CD4-positive, alpha-beta T cell treated with Interleukin-15 for 4 hours (primary cell): ENCODE measurements around the gene DCHS2.
A peak's percentile ranks its signal among the peaks of the same experiment; 100 is the strongest.

Experiments used
- DNase-seq: peaks from one replicate; pipeline ENCODE4 v3.0.0-alpha.2; 2020; ENCODE audit warnings: low spot score

The DCHS2 gene

GRCh38 chr4:154376486-154376885 is 115.1 kb downstream of the DCHS2 start:
- DNase-seq: no peak

- DNase-seq: no peak
These were observed 123.5 kb downstream of the DCHS2 start for GRCh38 chr4:154368060-154368459.

GRCh38 chr4:154367659-154368058 is 123.9 kb downstream of the DCHS2 start:
- DNase-seq: no peak

DNA sequence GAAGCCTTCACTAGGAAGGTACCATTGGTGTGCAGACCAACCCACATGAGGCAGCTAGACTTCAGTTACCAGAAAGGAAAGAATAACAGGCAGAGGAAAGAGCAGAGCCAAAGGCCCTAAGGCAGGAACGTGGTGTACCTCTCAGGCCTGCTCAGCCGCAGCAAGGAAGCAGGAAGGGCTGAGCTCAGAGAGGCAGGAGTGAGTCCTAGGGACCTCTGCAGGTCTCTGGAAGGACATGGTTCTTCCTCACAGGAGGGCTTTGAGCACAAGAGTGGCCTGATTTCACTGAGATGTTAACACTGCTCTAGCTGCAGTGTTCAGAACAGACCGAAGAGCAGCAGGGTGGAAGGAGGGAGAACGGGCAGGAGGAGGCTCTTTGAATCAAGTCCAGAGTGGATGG is 124.6 kb downstream of the DCHS2 start:
- DNase-seq: no peak

GRCh38 chr4:154364066-154364845 is 127.3 kb downstream of the DCHS2 start:
- no peak for DNase-seq

GRCh38 chr4:154361450-154361849 is 130.1 kb downstream of the DCHS2 start:
- DNase-seq: no peak

DNA sequence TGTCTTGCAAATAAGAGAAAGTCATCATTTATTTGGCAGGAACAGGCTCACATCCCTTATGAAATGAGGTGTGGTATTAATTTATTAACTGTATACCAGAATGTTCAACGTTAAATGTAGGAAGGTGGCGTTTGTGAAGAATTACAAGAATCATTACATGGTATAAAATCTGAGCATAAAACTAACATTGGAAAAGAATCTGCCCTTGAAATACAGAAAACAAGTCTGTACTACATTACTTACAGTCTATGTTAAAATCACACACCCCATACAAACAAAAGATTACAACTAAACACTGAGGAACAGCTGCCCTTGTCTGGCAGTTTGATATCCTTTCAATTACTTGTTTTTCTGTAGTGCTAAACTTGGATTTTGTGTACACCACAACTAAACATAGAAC is 131.1 kb downstream of the DCHS2 start:
- DNase-seq: no peak

- no peak for DNase-seq
These were observed 136.7 kb downstream of the DCHS2 start for GRCh38 chr4:154354883-154355282.

DNA sequence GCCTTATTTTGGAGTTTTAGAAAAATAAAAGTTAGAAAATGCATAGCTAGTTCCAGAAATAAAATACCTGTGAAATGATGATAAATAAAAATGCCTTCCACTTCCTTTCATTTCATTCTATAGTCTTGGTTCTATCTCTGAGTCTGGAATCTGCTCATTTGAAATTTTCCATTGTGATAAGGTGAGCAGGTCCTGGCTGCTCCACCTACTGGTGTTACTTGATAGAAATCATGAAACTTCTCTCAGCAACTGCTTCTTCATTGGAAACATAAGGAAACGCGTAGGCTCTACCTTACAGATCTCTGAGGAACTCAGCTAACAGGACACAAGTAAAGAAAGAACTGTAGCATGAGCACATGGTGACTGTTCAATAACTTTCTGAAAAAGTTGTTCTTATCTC is 141.8 kb downstream of the DCHS2 start:
- DNase-seq: no peak

- DNase-seq: no peak
These were observed 142.9 kb downstream of the DCHS2 start for GRCh38 chr4:154348657-154349056.

GRCh38 chr4:154345359-154345758 is 146.2 kb downstream of the DCHS2 start:
- no peak for DNase-seq

DNA sequence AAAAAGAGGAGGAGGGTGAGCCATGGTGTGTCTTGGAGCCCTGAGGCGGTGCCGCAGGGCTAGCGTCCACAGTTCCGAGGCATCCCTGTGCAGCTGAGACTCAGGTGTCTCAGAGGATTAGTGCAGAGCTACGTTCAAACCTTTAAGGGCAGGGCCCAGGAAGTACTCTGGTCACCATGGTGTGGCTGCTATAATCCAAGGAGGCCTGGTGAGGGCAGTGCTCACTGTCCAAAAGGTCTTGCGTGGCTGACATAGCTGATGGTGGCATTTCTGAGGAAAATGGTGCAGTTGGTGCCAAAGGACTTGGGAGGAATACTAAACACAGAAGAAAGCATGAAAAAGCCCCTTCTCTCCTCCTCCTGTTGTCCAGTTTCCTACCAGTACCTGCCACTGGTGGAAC is 146.9 kb downstream of the DCHS2 start:
- DNase-seq: no peak

DNA sequence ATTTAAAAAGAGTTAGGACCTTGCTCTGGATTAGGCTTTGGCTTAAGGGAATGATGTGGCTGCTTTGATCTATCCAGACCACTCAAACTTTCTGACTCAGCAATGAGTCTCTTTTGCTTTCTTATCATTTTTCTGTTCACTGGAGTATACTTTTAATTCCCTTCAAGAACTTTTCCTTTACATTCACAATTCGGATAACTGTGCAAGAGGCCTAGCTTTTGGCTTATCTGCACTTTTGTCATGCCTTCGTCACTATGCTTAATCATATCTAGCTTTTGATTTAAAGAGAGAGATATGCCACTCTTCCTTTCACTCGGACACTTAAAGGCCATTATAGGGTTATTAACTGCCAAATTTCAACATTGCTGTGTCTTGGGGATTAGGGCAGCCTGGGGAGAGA is 147.9 kb downstream of the DCHS2 start:
- DNase-seq: no peak

DNA sequence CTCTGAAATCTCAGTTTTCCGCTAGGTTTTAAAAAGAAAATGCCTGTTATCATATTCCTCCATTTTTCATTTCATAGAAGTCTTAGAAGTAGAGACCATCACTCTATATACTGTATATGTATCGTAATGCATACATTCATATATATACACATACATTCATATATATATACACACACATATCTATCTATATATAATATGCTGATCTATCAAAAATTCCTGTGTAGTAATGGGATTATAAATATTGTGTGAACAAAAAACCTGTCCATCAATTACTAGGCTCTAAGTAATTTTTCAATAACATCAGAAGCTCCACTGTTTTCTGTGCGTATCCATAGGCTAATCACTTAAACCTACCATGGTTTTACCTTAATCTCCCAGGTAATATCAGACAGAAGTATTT is 150.2 kb downstream of the DCHS2 start:
- DNase-seq: no peak

- no peak for DNase-seq
These were observed 156.0 kb downstream of the DCHS2 start for GRCh38 chr4:154335588-154335987.

DNA sequence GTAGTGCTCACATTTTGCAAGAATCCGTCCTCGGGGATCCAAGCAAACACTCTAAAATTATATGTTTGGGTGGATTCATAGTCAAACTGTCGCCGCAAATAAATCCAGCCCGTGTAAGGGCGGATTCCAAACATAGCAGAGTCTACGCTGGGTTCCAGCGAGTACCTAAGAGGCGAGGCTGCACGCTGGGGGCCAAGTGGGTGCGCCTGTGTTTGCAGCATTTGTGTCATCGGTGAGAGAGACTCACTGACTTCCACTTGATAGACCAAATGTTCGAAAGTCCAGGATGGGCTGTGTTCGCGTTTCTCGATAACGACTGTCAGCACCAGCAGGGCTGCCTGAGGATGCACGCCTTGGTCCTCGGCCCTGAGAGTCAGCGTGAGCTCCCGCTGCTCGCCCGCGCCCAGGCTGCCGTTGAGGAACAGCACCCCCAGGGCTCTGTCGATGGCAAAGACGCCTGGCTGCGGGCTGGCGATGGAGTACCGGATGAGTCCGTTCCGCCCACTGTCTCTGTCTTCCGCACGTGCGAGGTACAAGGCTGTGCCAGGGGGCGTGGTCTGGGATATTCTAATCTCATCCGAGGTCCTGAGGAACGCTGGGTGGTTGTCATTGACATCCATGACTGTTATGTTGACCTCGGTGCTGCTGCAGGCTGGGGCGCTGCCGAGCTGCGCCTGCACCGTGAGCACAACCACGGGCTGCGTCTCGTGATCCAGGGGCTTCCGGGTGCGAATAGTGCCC is 158.7 kb downstream of the DCHS2 start:
- peak; percentile 14 for DNase-seq

DNA sequence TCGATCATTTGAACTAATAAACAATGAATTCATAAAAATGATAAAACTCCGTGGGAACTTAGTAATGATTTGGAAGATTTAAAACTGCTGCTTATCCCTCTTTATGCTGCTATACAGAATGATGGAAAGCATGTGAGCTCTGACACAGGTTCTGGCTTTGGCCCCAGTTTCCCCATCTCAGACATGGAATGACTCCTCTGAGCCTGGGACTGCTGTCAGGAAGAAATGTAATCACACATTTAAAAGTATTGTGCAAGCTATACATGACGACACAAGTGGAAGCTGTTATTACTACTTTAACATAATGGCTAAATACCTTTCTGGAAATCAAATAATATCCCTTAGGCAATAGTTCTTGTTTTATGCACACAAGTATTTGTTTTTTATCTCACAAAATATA is 161.7 kb downstream of the DCHS2 start:
- DNase-seq: no peak

- DNase-seq: no peak
These were observed 162.2 kb downstream of the DCHS2 start for GRCh38 chr4:154329268-154329868.

DNA sequence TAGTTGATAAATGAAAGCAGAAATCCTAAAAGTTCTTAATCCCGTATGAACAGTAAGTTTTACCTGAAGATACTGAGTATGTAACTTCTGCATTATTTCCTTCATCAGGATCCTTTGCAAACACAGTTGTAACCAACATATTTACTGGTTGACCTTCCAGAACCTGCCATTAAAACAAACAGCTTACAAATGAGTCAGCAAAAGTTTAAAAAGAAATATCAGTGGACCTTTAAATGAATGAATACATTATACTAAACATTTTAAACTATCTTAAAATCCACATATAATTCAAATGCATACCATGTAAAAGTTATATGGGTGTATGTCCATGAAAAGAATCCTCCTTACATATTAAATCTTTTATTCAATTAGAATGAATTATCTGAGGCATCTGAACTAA is 163.6 kb downstream of the DCHS2 start:
- no peak for DNase-seq

GRCh38 chr4:154320521-154320920 is 171.1 kb downstream of the DCHS2 start:
- DNase-seq: no peak

DNA sequence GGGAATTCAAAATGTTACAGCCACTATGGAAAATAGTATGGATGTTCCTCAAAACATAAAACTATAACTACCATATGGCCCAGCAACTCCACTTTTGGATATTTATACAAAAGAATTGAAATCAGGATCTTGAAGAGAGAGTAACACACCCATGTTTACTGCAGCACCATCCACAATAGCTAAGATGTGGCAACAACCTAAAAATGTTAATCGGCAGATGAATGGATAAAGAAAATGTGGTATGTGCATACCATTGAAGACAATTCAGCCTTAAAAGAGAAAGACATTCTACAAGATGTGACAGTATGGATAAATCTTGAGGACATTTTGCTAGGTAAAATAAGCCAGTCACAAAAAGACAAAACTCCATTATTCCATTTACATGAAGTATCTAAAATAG is 171.9 kb downstream of the DCHS2 start:
- no peak for DNase-seq

DNA sequence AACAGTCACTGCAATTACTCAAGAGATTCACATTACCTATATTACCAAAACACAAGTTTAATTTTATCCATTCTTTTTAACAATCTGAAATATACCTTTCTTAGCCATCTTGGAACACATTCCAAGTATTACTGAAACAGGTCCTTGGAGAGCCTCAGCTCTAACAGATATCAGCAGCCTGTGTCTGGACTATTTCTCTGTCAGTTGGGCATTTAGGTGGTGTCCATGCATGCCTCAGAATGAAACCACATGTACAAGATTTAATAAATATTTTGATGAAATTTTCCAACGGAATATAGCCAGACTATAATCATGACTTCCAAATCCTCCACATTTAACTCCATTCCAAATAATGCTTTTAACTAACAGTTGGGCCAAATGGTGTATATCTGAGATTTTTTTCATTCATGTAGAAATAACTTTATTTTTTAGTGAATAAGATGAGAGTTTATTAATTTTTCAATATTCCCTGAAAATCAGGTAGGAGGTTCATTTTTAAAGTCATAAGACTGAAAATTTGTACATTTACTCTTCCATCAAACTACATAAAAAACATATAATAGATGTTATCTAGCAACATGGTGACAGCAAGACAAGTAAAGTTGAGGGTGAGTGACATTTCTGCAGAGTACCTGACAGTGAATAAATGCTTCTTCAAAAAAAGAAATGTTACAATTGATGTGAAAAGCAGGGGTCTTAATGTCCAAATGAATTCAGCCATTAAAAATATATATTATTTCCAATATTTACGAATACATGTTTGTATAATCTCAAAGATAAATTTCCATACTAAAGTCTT is 174.2 kb downstream of the DCHS2 start:
- no peak for DNase-seq
